ENCODE measurements around the gene BAZ2B.
"Not testable (repeated sequence)": the region's sequence is repeated elsewhere in the genome, so short reads cannot be mapped to it uniquely, and the experiment has no call there.

Gene BAZ2B

GRCh38 chr2:159410276-159410675 lies 206.1 kb downstream of the BAZ2B start:
- no peak overlapping the region for H3K4me3 ChIP-seq (ENCODE audit: low read depth, low read length)
- no peak for TF ChIP-seq CTCF (IDR thresholded peaks at IDR 0.05; ENCODE audit: borderline replicate concordance, insufficient read depth, low read depth, low read length)

- H3K4me3 ChIP-seq (ENCODE audit: low read depth, low read length), result no peak overlapping the region
- no peak for TF ChIP-seq CTCF (IDR thresholded peaks at IDR 0.05; ENCODE audit: borderline replicate concordance, insufficient read depth, low read depth, low read length)
These were observed 207.1 kb downstream of the BAZ2B start for GRCh38 chr2:159409116-159409800.

- H3K4me3 ChIP-seq (ENCODE audit: low read depth, low read length), result no peak overlapping the region
- TF ChIP-seq CTCF (IDR thresholded peaks at IDR 0.05; ENCODE audit: borderline replicate concordance, insufficient read depth, low read depth, low read length), result no peak
These were observed 213.6 kb downstream of the BAZ2B start for GRCh38 chr2:159402790-159403189.

GRCh38 chr2:159402160-159402559 lies 214.2 kb downstream of the BAZ2B start:
- not testable (repeated sequence) for H3K4me3 ChIP-seq (ENCODE audit: low read depth, low read length)

- H3K4me3 ChIP-seq (ENCODE audit: low read depth, low read length), result no peak overlapping the region
- TF ChIP-seq CTCF (IDR thresholded peaks at IDR 0.05; ENCODE audit: borderline replicate concordance, insufficient read depth, low read depth, low read length), result no peak
These were observed 216.5 kb downstream of the BAZ2B start for GRCh38 chr2:159399716-159400415.

GRCh38 chr2:159396799-159397198 lies 219.5 kb downstream of the BAZ2B start:
- H3K4me3 ChIP-seq (ENCODE audit: low read depth, low read length), result no peak overlapping the region
- TF ChIP-seq CTCF (IDR thresholded peaks at IDR 0.05; ENCODE audit: borderline replicate concordance, insufficient read depth, low read depth, low read length), result no peak

GRCh38 chr2:159382447-159383028 lies 233.8 kb downstream of the BAZ2B start:
- no peak for TF ChIP-seq CTCF (IDR thresholded peaks at IDR 0.05; ENCODE audit: borderline replicate concordance, insufficient read depth, low read depth, low read length)
- H3K4me3 ChIP-seq (ENCODE audit: low read depth, low read length), result no peak overlapping the region
